HEK293T (cell line): ENCODE results near the gene NTMT1.

Source experiments
- ARNT ChIP-seq: fragments of 450-650 bp; IDR thresholded peaks from 2 replicates; pipeline ENCODE4 v1.6.1; 2017; ENCODE audit warnings: mild to moderate bottlenecking
- BHLHE40 ChIP-seq: fragments of 450-650 bp; IDR thresholded peaks from 2 replicates; pipeline ENCODE4 v1.6.1; 2016; ENCODE audit warnings: mild to moderate bottlenecking, moderate library complexity, borderline replicate concordance
- ELF4 ChIP-seq: fragments of 450-650 bp; IDR thresholded peaks from 2 replicates; pipeline ENCODE4 v1.6.1; 2017; ENCODE audit warnings: antibody characterized with exemption
- FOXA1 ChIP-seq: fragments of 450-650 bp; IDR thresholded peaks from 2 replicates; pipeline ENCODE4 v1.6.1; 2016; ENCODE audit warnings: mild to moderate bottlenecking
- FOXK2 ChIP-seq: fragments of 450-650 bp; IDR thresholded peaks from 2 replicates; pipeline ENCODE4 v1.6.1; 2016; ENCODE audit warnings: mild to moderate bottlenecking
- HDGF ChIP-seq: fragments of 450-650 bp; IDR thresholded peaks from 2 replicates; pipeline ENCODE4 v1.6.1; 2017; ENCODE audit warnings: antibody characterized with exemption, borderline replicate concordance
- L3MBTL2 ChIP-seq: fragments of 450-650 bp; conservative IDR thresholded peaks from 2 replicates; pipeline ENCODE4 v1.6.1; 2016; ENCODE audit warnings: mild to moderate bottlenecking
- LEF1 ChIP-seq: fragments of 450-650 bp; IDR thresholded peaks from 2 replicates; pipeline ENCODE4 v1.6.1; 2017; ENCODE audit warnings: mild to moderate bottlenecking, borderline replicate concordance
- NFRKB ChIP-seq: fragments of 450-650 bp; IDR thresholded peaks from 2 replicates; pipeline ENCODE4 v1.6.1; 2016; ENCODE audit warnings: mild to moderate bottlenecking, moderate library complexity
- SP1 ChIP-seq: fragments of 450-650 bp; IDR thresholded peaks from 2 replicates; pipeline ENCODE4 v1.6.1; 2017
- SUZ12 ChIP-seq: fragments of 450-650 bp; IDR thresholded peaks from 2 replicates; pipeline ENCODE4 v1.6.1; 2016; ENCODE audit warnings: mild to moderate bottlenecking
- TARDBP ChIP-seq: fragments of 450-650 bp; IDR thresholded peaks from 2 replicates; pipeline ENCODE4 v1.6.1; 2016

DNA sequence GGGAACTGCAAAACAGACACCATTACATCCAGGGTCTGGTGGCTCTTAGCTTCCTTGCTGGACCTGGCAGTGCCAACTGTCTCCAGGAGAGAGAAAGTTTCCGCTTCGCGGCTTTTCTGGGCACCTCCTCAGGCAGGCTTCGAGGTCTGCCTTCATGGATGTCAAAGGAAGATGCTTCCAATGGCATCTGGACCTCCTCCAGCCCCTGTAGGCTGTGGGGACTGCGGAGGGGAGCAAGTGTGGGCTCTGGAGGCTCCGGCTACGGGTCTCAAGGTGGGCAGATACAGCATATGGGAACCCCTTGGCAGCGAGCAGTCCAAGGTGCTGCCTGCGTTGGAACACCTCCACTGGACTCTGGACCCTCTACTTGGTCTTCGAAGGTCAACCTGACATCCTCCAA lies 11.0 kb upstream of the NTMT1 start:
- TF ChIP-seq LEF1 (no peak), SP1 (no peak), TARDBP (no peak), BHLHE40 (no peak), FOXK2 (no peak), FOXA1 (no peak), ELF4 (no peak), L3MBTL2 (no peak), ARNT (no peak), NFRKB (no peak), HDGF (no peak), SUZ12 (no peak)
